ENCODE results near the gene KRABD2.
"Not testable (repeated sequence)": the region's sequence is repeated elsewhere in the genome, so short reads cannot be mapped to it uniquely, and the experiment has no call there.

KRABD2 gene

DNA sequence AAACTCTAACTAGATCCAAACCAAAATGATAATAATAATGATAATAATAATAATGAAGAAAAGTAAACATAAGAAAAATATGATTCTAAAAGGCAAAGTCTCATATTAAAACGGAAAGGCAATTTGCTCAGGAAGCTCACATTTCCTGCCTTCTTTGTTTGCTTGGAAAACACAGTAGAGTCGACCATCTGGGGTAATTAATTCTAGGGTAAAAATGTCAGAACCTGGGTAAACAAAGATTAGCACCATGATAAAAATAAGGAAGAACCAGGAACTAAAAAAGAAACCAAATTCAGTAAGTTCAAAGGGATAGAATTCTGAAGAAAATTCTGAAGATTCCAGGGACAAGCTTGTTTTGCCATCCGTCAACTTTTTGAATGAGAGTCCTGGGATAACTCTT, 16.2 kb downstream of the KRABD2 start:
- no peak for DNase-seq

DNA sequence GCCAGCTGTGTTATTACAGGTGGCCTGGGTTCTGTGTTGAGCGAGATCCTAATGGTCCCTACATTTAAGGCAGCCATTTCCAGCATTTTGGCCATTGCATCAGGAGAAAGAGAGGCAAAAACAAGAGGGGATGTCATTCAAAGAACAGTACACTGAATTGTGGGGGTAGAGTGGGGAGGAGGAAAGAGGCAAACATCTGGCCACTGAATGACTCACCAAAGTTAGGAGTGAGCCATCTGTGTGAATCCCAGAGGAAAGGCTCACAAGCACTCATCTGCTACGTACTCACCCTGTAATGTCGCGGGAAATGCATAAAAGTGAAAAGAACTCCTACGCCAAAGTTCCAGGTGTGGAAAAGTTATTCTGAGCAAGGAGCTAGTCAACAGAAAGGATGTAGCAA, 16.7 kb downstream of the KRABD2 start:
- DNase-seq: no peak

DNA sequence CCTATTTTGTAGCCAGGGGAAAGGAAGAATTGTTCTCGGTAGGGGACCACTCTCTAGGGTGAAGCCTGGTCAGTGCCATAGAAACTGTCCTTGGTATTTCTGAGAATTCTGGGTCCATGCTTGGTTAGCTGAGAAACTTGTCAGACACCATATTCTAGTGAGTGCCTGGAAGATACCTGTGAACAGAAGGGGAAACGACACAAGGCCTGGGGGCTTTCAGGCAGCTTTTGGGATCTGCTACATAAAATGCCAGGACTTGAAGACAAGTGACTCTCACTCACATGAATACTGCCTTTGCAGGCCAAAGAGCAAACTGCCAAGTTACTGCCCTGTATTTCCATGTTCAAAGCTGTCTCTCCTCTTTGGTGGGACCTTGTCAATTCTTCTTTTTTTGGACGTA, 18.6 kb downstream of the KRABD2 start:
- DNase-seq: no peak

DNA sequence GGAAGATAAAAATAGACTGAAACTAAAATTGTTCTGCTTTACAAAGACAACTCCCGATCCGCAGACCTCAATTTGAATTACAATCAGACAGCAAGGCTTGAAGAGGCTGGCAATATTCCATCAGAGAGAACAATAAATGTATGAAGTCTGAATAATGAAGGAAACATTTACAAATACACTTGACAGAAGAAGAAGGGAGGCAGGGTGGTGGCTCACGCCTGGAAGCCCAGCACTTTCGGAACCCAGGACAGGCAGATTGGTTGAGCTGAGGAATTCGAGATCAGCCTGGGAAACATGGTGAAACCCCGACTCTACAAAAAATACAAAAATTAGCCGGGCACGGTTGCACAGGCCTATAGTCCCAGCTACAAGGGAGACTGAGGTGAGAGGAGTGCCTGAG, 22.3 kb downstream of the KRABD2 start:
- no peak for DNase-seq

DNA sequence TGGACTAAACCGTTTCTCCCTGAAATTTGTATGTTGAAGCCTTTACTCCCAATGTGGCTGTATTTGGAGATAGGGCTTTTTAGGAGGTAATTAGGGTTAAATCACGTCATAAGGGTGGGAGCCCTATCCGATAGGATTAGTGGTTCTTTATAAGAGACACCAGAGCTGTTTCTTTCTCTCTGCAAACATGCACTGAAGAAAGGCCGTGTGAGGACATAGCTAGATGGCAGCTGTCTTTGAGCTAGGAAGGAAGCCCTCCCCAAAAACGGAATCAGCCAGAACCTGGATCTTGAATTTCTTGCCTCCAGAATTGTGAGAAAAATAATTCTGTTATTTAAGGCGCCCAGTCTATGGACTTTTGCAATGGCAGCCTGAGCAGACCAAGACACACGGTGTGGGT, 22.8 kb downstream of the KRABD2 start:
- no peak for DNase-seq

DNA sequence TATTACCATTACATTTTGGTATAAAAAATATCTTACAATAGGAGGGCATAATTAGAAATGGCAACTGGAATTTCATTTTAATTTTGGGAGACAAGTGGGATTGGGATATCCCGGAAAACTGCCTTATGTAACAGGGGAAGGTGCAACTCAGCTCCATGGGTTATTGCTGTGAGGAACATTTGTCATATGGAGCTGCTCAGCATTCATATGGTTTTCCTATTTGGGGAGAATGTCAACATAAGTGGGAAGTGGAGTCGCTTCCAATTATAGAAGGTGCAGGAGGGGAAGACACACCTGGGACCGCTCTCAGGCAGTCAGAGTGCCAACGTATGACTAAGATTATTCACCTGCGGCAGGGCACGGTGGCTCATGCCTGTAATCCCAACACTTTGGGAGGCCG, 26.2 kb downstream of the KRABD2 start:
- DNase-seq: no peak

DNA sequence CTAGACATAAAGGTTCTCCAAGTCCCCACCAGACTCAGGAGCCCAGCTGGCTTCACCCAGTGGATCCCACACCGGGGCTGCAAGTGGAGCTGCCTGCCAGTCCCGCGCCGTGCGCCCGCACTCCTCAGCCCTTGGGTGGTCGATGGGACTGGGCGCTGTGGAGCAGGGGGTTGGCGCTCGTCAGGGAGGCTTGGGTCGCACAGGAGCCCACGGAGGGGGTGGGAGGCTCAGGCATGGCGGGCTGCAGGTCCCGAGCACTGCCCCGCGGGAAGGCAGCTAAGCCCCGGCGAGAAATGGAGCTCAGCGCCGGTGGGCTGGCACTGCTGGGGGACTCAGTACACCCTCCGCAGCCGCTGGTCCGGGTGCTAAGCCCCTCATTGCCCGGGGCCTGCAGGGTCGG, 29.5 kb downstream of the KRABD2 start:
- DNase-seq: not testable (repeated sequence)

DNA sequence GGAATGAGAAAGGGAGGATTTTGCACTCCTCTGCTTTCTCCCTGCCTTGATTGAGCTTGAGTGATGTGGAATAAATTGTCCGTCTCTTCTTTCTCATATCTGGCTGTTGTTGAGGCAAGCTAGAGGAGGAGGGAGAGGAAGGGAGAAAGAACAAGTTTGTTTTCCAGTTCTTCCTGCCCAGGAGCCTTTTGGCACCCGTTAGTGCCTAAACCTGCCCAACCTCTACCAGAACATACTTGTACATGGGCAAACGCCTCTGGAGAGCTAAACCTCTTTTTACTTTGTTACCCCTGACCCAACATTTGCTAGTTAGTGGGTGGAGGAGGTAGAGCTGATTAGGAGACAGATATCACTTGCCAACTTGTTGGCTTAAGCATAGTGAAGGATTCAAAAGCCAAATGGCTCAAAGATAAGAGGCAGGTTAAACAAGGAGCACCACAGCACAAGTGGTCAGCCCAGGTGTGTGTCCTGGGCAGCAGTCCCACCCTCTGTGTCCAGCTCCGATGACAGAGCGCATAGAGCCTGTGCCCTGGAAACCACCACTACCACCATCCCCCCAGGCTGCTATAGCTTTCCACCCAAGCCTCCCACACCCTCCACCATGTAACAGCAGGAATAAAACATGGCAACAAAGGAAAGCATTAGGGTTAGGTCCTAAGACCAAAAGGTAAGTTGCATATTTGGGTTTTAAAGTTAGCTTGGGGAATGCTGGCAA, 30.4 kb downstream of the KRABD2 start:
- no peak for DNase-seq

DNA sequence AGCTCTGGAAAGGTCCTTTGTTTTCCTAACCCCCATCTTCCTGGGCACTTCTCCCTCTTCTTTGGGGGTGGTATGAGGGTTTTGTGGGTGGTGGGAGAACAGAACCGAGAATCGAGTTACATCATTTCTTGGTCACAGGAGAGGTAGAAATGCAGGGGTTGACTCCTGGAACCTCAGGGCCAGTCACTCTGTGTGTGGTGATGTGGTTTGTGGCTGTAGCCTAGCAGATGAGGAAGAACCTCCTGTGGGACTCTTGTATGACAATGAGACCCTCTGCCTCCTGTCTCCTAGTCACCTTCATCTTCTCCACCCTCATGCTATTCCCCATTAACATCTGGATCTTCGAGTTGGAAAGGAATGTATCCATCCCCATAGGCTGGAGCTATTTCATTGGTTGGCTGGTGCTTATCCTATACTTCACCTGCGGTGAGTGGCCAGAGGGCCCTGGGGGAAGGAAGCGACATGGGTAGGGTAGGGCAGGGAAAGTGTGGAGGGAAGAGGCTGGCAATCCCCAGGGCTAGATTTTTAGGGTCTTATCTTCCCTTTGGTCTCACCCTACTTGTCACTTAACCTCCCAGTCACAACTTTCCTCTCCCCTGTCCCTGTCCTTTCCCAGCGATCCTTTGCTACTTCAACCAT, 31.3 kb downstream of the KRABD2 start:
- no peak for DNase-seq

DNA sequence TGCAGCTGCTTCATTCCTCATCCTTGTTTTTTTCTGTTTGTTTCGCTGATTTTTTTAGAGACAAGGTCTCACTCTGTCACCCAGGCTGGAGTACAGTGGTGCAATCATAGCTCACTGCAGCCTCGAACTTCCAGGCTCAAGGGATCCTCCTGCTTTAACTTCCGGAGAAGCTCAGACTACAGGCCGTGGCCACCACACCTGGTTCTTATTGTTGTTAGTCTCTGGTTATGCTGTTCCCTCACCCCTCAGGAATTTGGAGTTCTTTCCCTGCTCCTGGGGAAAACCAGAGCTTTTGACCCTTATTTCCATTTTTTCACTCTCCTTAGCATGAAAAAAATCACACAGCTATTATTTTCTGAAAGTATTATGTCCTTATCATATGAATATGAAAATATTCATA, 35.0 kb downstream of the KRABD2 start:
- no peak for DNase-seq

DNA sequence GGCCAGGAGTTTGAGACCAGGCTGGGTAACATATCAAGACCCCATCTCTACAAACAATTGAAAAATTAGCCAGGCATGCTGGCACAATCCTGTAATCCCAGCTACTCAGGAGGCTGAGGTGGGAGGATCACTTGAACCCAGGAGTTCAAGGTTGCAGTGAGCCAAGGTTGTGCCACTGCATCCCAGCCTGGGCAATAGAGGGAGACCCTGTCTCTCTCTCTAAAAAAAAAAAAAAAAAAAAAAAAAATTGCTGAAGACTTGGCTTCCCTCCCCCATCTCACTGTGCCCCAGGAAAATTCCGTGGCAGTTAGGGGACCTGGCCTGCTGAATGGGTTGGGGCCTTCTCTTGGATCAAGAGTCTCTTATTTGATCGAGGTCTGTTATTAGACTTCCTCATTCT, 37.0 kb downstream of the KRABD2 start, which contains the start of gene ODF4:
TSS of gene ODF4 (plus strand) at position 301 of the 400 bp plus-strand sequence. CDS start 212 bp downstream, outside the sequence.
- no peak for DNase-seq

DNA sequence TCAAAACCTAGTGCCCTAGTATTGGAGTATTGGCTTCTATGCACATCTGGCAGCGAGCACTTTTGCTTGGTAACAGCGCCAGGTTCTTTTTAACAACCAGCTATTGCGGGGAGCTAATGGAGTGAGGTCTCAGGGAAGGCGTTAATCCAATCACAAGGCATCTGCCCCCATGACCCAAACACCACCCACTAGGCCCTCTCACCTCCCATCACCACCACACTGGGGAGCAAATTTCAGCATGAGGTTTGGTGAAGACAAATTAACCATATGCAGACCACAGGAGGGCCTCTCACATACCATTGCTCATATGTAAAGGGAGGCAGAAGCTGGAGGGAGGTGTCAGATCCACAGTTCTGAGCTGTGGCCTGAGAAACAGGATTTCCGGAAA, 37.8 kb downstream of the KRABD2 start:
- DNase-seq: no peak

DNA sequence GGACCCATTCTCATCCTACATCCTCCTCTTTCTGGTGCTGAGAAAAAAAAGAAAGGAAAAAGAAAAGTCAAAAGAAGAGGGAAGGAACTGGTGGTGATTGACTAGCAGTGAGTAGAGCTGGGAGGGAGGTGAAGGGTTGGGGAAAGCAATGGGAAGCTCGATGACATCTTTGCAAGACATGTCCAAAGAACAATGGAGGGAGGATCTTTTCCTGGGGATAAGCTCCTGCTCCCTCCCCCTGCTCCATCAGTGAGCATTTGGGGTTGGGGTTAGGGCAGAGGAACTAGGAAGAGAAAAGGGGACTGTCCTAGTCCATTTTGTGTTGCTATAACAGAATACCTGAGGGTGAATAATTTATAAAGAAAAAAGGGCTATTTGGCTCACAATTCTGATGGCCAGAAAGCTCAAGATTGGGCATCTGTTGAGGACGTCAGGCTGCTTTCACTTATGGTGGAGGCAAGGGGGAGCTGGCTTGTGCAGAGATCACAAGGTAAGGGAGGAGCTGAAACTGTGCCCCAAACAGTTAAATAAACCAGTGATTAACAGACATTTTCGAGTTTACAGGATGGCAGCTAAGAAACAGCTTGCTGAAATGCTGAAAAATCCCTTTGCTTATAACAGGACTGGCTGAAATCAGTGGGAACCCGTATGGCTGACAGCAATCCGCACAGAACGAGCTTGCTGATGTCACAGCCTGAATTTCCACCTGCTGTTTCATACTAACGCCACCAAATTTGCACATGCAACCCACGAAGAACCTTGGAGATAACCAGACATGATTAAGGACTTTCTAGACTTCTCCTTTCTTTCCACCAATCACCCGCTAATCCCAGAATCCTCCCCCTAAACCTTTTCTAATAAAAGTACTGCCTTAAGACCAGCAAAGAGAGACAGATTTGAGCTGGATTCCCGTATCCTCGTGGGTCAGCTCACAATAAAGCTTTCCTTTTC, 38.4 kb downstream of the KRABD2 start:
- no peak for DNase-seq

DNA sequence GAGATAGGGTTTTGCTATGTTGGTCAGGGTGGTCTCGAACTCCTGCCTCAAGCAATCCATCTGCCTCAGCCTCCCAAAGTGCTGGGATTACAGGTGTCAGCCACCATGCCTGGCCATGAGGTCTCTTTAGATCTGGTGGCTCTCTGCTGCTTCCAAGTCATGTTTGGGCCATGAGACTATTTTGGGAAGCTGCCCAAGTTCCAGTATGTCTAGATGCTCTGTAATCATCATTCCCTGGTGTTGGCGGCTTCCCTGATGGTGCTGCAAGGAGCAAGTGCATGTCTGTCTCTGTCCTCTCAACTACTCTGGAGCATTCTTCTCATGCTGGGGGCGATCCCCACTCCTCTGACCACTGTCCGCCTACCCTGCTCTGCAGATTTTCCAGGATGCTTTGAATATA, 43.2 kb downstream of the KRABD2 start:
- DNase-seq: no peak

DNA sequence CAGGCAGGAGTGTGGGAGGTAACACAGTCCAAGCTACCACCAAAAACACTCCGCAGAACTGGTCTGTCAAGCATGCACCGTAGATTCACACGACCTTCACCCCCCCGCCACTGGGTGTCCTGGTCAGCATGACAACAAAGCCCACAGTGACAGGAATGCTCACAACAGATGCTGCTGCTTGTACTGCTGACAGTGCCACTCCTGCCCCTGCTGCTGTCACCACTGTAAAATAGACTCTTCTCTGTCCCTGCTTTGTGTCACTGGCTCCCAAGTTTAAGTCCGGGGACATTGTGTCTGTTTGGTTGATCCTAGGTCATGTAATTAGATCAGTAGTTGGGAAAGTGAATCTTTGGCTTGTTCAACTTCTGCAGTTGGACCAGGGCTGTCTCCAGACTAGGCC, 43.8 kb downstream of the KRABD2 start:
- no peak for DNase-seq

DNA sequence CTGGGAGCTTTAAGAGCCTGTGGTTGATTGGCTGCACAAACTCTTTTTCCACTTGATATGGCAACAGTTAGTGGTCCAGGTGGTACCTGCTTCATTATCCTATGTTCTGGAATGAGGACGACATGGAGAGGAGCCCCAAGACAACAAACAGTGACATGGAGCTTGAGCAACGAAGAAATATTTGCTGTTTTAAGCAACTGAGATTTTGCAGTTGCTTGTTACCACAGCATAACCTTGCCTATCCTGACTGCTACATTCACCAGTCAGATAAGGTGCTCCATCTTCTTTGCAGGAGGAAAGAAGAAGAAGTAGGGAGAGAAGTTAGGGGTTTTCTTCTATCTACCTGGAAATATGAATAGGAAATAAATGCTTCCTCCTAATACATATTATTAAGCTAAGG, 44.4 kb downstream of the KRABD2 start:
- DNase-seq: no peak

DNA sequence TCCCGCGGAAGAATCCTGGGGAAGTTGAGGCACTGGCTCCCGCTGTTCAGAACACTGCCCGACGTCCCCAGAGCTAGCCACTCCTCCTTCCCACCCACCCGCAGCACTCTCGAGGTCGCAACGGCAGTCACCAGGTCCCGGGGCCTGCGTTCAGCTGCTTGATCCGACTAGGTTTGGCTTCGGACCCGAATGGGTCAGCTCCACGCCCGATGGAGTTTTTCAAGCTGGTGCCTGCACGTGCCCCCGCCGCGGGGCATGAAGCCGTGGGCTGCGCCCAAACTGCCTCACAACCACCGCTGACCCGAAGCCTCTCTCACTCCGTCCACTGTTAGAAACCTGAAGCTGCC, 49.2 kb downstream of the KRABD2 start:
- DNase-seq: no peak

Data from CD4-positive, alpha-beta T cell treated with Interleukin-4 for 4 hours (primary cell).